IMR-90 (cell line): Measurements from ENCODE around the gene RALA. TPM values are rescaled to one million over a fixed set of nuclear protein-coding genes. Genes with fewer than 3 reads are reported as not detected.

Source experiments
- ATAC-seq: fragments of 200-7000 bp; cut with Tn5 transposase; 2 replicates; pipeline ENCODE4 v1.9.1; 2020; ENCODE audit warnings: low read depth, mild to moderate bottlenecking, moderate library complexity
- BruUV-seq: library from RNA; stranded (reverse); fragments of 400-500 nt; replicated peaks from 2 replicates; lab custom pipeline; 2021; lab: Mats Ljungman, UMichigan
- CTCF ChIA-PET: fragments of 300-600 bp; formaldehyde crosslinking; extraction: SDS; loops from one replicate; lab custom pipeline; 2021; ENCODE audit warnings: antibody characterized with exemption; lab: Yijun Ruan, JAX
- POLR2A ChIA-PET: fragments of 300-600 bp; sonication (Branson Sonifier 250); formaldehyde crosslinking; loops from one replicate; lab custom pipeline; 2022; ENCODE audit warnings: antibody characterized with exemption; ENCODE audit not compliant: unreplicated experiment; lab: Charles Lee
- DNase-seq: peaks from one replicate; pipeline ENCODE4 v3.0.0; 2013
- H2AFZ ChIP-seq: replicated peaks from 2 replicates; pipeline ENCODE3; 2013; ENCODE audit warnings: low read length, mild to moderate bottlenecking; ENCODE audit not compliant: poor library complexity
- H2AK5ac ChIP-seq: 2 replicates; pipeline ENCODE4 v1.6.1; 2013; ENCODE audit warnings: low read depth, low read length, inconsistent platforms
- H2AK9ac ChIP-seq: replicated peaks from 2 replicates; pipeline ENCODE3; 2013; ENCODE audit warnings: mild to moderate bottlenecking, low read depth, low read length, moderate library complexity; ENCODE audit not compliant: poor library complexity
- H2BK120ac ChIP-seq: 2 replicates; pipeline ENCODE4 v1.6.1; 2013; ENCODE audit warnings: low read depth, low read length, inconsistent platforms
- H2BK15ac ChIP-seq: 3 replicates; pipeline ENCODE4 v1.6.1; 2013; ENCODE audit warnings: low read depth, low read length, inconsistent platforms
- H2BK20ac ChIP-seq: 2 replicates; pipeline ENCODE4 v1.6.1; 2013; ENCODE audit warnings: low read depth, mild to moderate bottlenecking, inconsistent platforms, low read length, moderate library complexity
- H2BK5ac ChIP-seq: 2 replicates; pipeline ENCODE4 v1.6.1; 2013; ENCODE audit warnings: mild to moderate bottlenecking, low read depth, low read length, inconsistent platforms; ENCODE audit not compliant: poor library complexity, severe bottlenecking
- H3K14ac ChIP-seq: replicated peaks from 2 replicates; pipeline ENCODE4 v1.6.1; 2013; ENCODE audit warnings: low read depth, low read length, inconsistent platforms
- H3K18ac ChIP-seq: 2 replicates; pipeline ENCODE4 v1.6.1; 2013; ENCODE audit warnings: low read depth, low read length, control low read depth
- H3K23ac ChIP-seq: 2 replicates; pipeline ENCODE4 v1.6.1; 2013; ENCODE audit warnings: low read depth, low read length, inconsistent platforms
- H3K27ac ChIP-seq: 2 replicates; pipeline ENCODE4 v1.5.1; 2013; ENCODE audit warnings: mild to moderate bottlenecking, control low read depth, low read length; ENCODE audit not compliant: insufficient read depth
- H3K27me3 ChIP-seq: 2 replicates; pipeline ENCODE4 v1.6.1; 2013; ENCODE audit warnings: low read length; ENCODE audit not compliant: control insufficient read depth, insufficient read depth
- H3K36me3 ChIP-seq: 2 replicates; pipeline ENCODE4 v1.6.1; 2013; ENCODE audit warnings: low read length, mixed read lengths; ENCODE audit not compliant: control insufficient read depth, insufficient read depth
- H3K4ac ChIP-seq: 2 replicates; pipeline ENCODE4 v1.6.1; 2013; ENCODE audit warnings: low read depth, low read length, inconsistent platforms
- H3K4me1 ChIP-seq: 2 replicates; pipeline ENCODE4 v1.6.1; 2013; ENCODE audit warnings: low read length, mixed read lengths; ENCODE audit not compliant: control insufficient read depth, insufficient read depth
- H3K4me2 ChIP-seq: 2 replicates; pipeline ENCODE4 v1.6.1; 2013; ENCODE audit warnings: low read depth, mild to moderate bottlenecking, control low read depth, low read length, moderate library complexity
- H3K4me3 ChIP-seq: 2 replicates; pipeline ENCODE4 v1.5.1; 2013; ENCODE audit warnings: low read depth, mild to moderate bottlenecking, control low read depth, low read length, moderate library complexity; ENCODE audit not compliant: insufficient read depth
- H3K56ac ChIP-seq: 2 replicates; pipeline ENCODE4 v1.6.1; 2013; ENCODE audit warnings: low read length, inconsistent platforms; ENCODE audit not compliant: insufficient read depth; ENCODE audit errors: extremely low read depth
- H3K79me1 ChIP-seq, 2 experiments: 2 replicates each; pipeline ENCODE4 v1.6.1; 2013; ENCODE audit warnings: low read length in 2 of 2, inconsistent platforms in 1 of 2, low read depth in 1 of 2
- H3K9ac ChIP-seq: 2 replicates; pipeline ENCODE4 v1.6.1; 2013; ENCODE audit warnings: low read depth, low read length, control low read depth
- H3K9me1 ChIP-seq: 2 replicates; pipeline ENCODE4 v1.6.1; 2013; ENCODE audit warnings: low read length, inconsistent platforms; ENCODE audit not compliant: insufficient read depth
- H3K9me3 ChIP-seq: 2 replicates; pipeline ENCODE4 v1.6.1; 2013; ENCODE audit warnings: low read length; ENCODE audit not compliant: control insufficient read depth, insufficient read depth
- H4K20me1 ChIP-seq: 2 replicates; pipeline ENCODE4 v1.6.1; 2013; ENCODE audit warnings: low read length, inconsistent platforms; ENCODE audit not compliant: insufficient read depth
- H4K5ac ChIP-seq: 2 replicates; pipeline ENCODE4 v1.6.1; 2013; ENCODE audit warnings: mild to moderate bottlenecking, low read depth, low read length, control low read depth
- H4K8ac ChIP-seq, 2 experiments: 2 replicates each; pipeline ENCODE4 v1.6.1; 2013; ENCODE audit warnings: low read depth in 2 of 2, low read length in 2 of 2, control low read depth in 1 of 2, inconsistent platforms in 1 of 2
- H4K91ac ChIP-seq: 2 replicates; pipeline ENCODE4 v1.6.1; 2013; ENCODE audit warnings: low read depth, low read length, inconsistent platforms; ENCODE audit not compliant: insufficient read depth
- CHD1 ChIP-seq: IDR thresholded peaks from 2 replicates; pipeline ENCODE4 v1.6.1; 2012; ENCODE audit warnings: low read depth, low read length, improper control_type of control experiment
- FOS ChIP-seq: fragments of 150-350 bp; IDR thresholded peaks from 2 replicates; pipeline ENCODE4 v1.6.1; 2016; ENCODE audit warnings: low read depth, low read length
- MAFK ChIP-seq: IDR thresholded peaks from 2 replicates; pipeline ENCODE4 v1.6.1; 2012; ENCODE audit warnings: low read depth, low read length, improper control_type of control experiment
- MAZ ChIP-seq: IDR thresholded peaks from 2 replicates; pipeline ENCODE4 v1.6.1; 2012; ENCODE audit warnings: low read depth, mild to moderate bottlenecking, low read length, improper control_type of control experiment, moderate library complexity, borderline replicate concordance
- MXI1 ChIP-seq: IDR thresholded peaks from 2 replicates; pipeline ENCODE4 v1.6.1; 2012; ENCODE audit warnings: low read depth, mild to moderate bottlenecking, low read length, moderate library complexity, borderline replicate concordance
- NFE2L2 ChIP-seq: fragments of 150-350 bp; IDR thresholded peaks from 2 replicates; pipeline ENCODE4 v1.6.1; 2016; ENCODE audit warnings: low read depth, mild to moderate bottlenecking, low read length
- POLR2A ChIP-seq: IDR thresholded peaks from 2 replicates; pipeline ENCODE4 v1.6.1; 2012; ENCODE audit warnings: mild to moderate bottlenecking, low read depth, low read length
- RCOR1 ChIP-seq: IDR thresholded peaks from 2 replicates; pipeline ENCODE4 v1.6.1; 2012; ENCODE audit warnings: mild to moderate bottlenecking, low read length, improper control_type of control experiment; ENCODE audit not compliant: insufficient replicate concordance
- RFX5 ChIP-seq: IDR thresholded peaks from 2 replicates; pipeline ENCODE4 v1.8.0; 2012; ENCODE audit warnings: low read depth, mild to moderate bottlenecking, low read length, moderate library complexity
- SMC3 ChIP-seq: fragments of 150-350 bp; IDR thresholded peaks from 2 replicates; pipeline ENCODE4 v1.6.1; 2016; ENCODE audit warnings: low read depth, mild to moderate bottlenecking, antibody characterized with exemption, low read length, moderate library complexity
- WGBS, 2 experiments: methylation state at CpG; one replicate each; pipeline versions ENCODE4 v1.1.5 to v1.1.7; 2013; ENCODE audit warnings: missing lambda C conversion rate in 2 of 2; ENCODE audit not compliant: insufficient read length in 1 of 2; ENCODE audit errors: extremely low coverage in 2 of 2; 5-methylcytosine and 5-hydroxymethylcytosine counted together
- dilution Hi-C: fragments of 300-500 bp; cut with HindIII; formaldehyde crosslinking; loops from one replicate; pipeline ENCODE4 v1.14.3; 2018; ENCODE audit warnings: low sequenced_read_pairs; ENCODE audit not compliant: unreplicated experiment
- in situ Hi-C: fragments of 300-500 bp; cut with MboI; formaldehyde crosslinking; loops from 3 replicates; pipeline ENCODE4 v1.14.3; 2019; ENCODE audit warnings: low sequenced_read_pairs, inconsistent platforms, mixed read lengths
- intact Hi-C: fragments of 100-400 bp; cut with micrococcal nuclease; formaldehyde crosslinking; loops from 2 replicates; pipeline ENCODE4 v1.10.0; 2022
- polyA plus RNA-seq, 3 experiments: library from polyadenylated mRNA; depleted of rRNA; stranded (reverse); fragments of >200 nt; gene quantifications; 2 replicates each; pipeline ENCODE4 v1.2.3, GENCODE V29; 2012; ENCODE audit warnings: low replicate concordance in 1 of 3
- total RNA-seq: library from RNA; depleted of rRNA; stranded (reverse); fragments of >200 nt; gene quantifications from 2 replicates; pipeline ENCODE4 v1.2.3, GENCODE V29; 2012
- TF ChIP-seq, protein P1 (sequence below): fragments of 150-350 bp; IDR thresholded peaks from 2 replicates; pipeline ENCODE4 v1.6.1; 2016; ENCODE audit warnings: low read depth, mild to moderate bottlenecking, low read length, moderate library complexity, borderline replicate concordance

RALA gene
- total and polyA plus RNA-seq, 2 of the 4 experiments (the other 2 are of a cell fraction) = 7.7 to 20.5 TPM

DNA sequence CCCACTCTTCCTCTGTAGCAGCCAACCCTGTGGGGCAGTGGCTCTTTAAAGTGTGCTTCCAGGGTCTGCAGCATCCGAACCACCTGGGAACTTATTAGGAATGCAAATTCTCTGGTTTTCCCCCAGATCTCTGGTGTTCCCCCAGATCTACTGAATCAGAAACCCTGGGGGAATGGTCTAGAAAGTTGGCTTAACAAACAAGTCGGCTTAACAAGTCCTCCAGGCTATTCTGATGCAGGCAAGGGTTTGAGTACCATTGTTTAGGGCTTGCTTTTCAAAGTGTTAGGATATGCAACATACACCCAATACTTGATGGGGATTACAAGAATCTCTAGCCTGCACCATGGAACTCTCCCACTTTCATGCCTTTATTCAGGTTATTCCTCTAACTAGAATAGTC is 126.3 kb downstream of the RALA start:
- Histone ChIP-seq H3K4ac (no peak overlapping the region; the same call in 1 of the 2 replicates), H3K36me3 (no peaks in the 10 kb centered on the region), H2BK5ac (peak overlapping the region; percentile 13), H2BK20ac (peak overlapping the region; percentile 56; the same call in 1 of the 2 replicates), H3K27ac (no peak overlapping the region; the same call in 1 of the 2 replicates), H2BK15ac (no peak overlapping the region), H2BK120ac (0 out of 2 replicates have a peak overlapping the region, but pooled peaks have one; percentile 3), H3K23ac (no peak overlapping the region), H4K8ac (no peak overlapping the region; a peak in 1 of 4 replicates), H3K9me1 (peaks cover 14% of the 10 kb centered on the region), H4K20me1 (no peaks in the 10 kb centered on the region; the same call in 1 of the 2 replicates), H4K5ac (no peak overlapping the region), H2AK5ac (no peak overlapping the region), H3K4me3 (no peak overlapping the region), H3K18ac (peak overlapping the region; percentile 64), H3K4me2 (0 out of 2 replicates have a peak overlapping the region, but pooled peaks have one; percentile 1), H3K9ac (no peak overlapping the region), H2AFZ (no peak overlapping the region), H3K27me3 (no peaks in the 10 kb centered on the region), H3K4me1 (peaks cover 13% of the 10 kb centered on the region), H2AK9ac (no peak overlapping the region), H3K56ac (no peak overlapping the region), H3K14ac (no peak overlapping the region; the same call in 1 of the 2 replicates), H4K91ac (no peak overlapping the region), H3K79me1 (peaks cover 8 to 53% of the 10 kb centered on the region in 2 experiments; a peak in 2 of 4 replicates), H3K9me3 (no peaks in the 10 kb centered on the region)
- POLR2A ChIA-PET = no interaction called here
- CTCF ChIA-PET = interaction anchor here (7.3 kb wide), 1 partner anchor 170 kb away, joined by 90 read pairs; no protein-coding TSS in a partner anchor
- TF ChIP-seq, protein P1, sequence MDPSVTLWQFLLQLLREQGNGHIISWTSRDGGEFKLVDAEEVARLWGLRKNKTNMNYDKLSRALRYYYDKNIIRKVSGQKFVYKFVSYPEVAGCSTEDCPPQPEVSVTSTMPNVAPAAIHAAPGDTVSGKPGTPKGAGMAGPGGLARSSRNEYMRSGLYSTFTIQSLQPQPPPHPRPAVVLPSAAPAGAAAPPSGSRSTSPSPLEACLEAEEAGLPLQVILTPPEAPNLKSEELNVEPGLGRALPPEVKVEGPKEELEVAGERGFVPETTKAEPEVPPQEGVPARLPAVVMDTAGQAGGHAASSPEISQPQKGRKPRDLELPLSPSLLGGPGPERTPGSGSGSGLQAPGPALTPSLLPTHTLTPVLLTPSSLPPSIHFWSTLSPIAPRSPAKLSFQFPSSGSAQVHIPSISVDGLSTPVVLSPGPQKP = no peak
- TF ChIP-seq RFX5 (no peak), POLR2A (no peak), NFE2L2 (no peak), MAZ (no peak), SMC3 (no peak), FOS (no peak), RCOR1 (no peak), CHD1 (no peak), MAFK (no peak), MXI1 (no peak)
- dilution Hi-C loops = no loop called here
- ATAC-seq = no peak
- in situ Hi-C loops = loop anchor here (5.0 to 25.0 kb wide), 2 partner anchors 167 to 912 kb away; no protein-coding TSS in a partner anchor
- WGBS, 2 experiments = no CpG with 5 or more reads among the region's 2 CpGs
- intact Hi-C loops = loop anchor here (5.0 kb wide), 1 partner anchor 303 kb away; no protein-coding TSS in a partner anchor
- DNase-seq = no peak
- BruUV-seq = no TSS peak
